ENCODE results near the gene ATP2B2.

The ATP2B2 gene

DNA sequence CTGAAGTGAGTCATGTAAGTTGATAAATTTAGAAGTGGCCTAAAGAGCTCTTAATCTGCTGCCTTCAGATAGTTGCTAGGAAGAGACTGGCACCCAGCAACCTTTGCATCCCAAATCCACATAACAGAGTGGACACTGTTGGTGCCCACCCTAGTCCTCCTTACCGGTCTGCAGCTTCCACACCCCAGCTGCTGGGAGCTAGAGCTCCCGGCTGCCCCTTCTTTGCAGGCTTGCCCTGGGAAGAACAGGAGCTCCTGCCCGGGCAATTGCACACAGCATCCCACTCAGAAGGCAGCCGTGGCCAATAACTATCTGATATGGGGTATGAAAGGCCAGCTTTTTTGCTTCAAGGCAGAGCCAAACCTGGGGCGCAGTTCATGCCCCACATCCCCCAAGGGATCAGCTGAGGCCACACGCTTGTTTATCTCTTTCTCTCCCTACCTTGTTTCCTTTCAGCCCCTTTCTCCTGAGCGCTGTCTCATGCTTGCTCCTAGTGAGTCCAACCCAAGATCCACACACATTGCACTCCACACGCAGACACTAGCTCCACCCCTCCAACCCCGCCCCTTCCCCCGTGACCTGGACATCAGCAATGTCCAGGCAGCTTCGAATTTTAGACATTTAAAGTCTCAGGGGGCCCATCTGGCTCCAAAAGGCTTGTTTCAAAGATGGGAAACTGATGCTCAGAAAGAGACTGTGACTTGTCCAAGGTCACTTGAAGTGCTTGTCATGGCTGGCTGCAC, 9.1 kb downstream of the ATP2B2 start:
- Histone ChIP-seq H3K14ac (ENCODE audit: low read length) (no peak overlapping the region), H2AK5ac (ENCODE audit: low read length) (no peak overlapping the region), H3K27me3 (ENCODE audit: insufficient read depth, low read length) (no peaks in the 10 kb centered on the region), H3K4ac (ENCODE audit: low read depth, low read length) (no peak overlapping the region), H3K23ac (ENCODE audit: low read length) (no peak overlapping the region), H3K36me3 (ENCODE audit: control insufficient read depth in 1 of 2, insufficient read depth in 2 of 2, low read length in 2 of 2) (no peaks in the 10 kb centered on the region), H4K91ac (ENCODE audit: low read depth, low read length) (no peak overlapping the region), H3K79me2 (ENCODE audit: control insufficient read depth, insufficient read depth, low read length, poor library complexity) (no peaks in the 10 kb centered on the region), H3K9ac (ENCODE audit: low read length) (no peak overlapping the region), H4K8ac (ENCODE audit: low read depth, low read length) (no peak overlapping the region), H2BK5ac (ENCODE audit: low read depth, low read length, poor library complexity) (no peak overlapping the region), H3K4me1 (ENCODE audit: control insufficient read depth in 1 of 2, insufficient read depth in 2 of 2, low read length in 2 of 2) (no peaks in the 10 kb centered on the region), H3K9me3 (ENCODE audit: insufficient read depth, low read depth, low read length) (no peaks in the 10 kb centered on the region), H4K12ac (ENCODE audit: low read depth, low read length) (no peak overlapping the region), H2AFZ (ENCODE audit: insufficient read depth, low read length, poor library complexity) (no peak overlapping the region), H3K4me2 (ENCODE audit: low read length) (no peak overlapping the region), H2BK12ac (ENCODE audit: low read length) (no peak overlapping the region), H3K18ac (ENCODE audit: low read length) (no peak overlapping the region), H3K27ac (ENCODE audit: low read depth, low read length) (no peak overlapping the region), H3K4me3 (ENCODE audit: low read depth, low read length) (no peak overlapping the region), H2BK120ac (ENCODE audit: insufficient read depth, low read length, poor library complexity) (no peak overlapping the region), H3K79me1 (ENCODE audit: low read length) (no peaks in the 10 kb centered on the region)
- no peak for DNase-seq
- no CpG with 5 or more reads among the region's 11 CpGs for WGBS (ENCODE audit: extremely low coverage, insufficient coverage, insufficient read length)

DNA sequence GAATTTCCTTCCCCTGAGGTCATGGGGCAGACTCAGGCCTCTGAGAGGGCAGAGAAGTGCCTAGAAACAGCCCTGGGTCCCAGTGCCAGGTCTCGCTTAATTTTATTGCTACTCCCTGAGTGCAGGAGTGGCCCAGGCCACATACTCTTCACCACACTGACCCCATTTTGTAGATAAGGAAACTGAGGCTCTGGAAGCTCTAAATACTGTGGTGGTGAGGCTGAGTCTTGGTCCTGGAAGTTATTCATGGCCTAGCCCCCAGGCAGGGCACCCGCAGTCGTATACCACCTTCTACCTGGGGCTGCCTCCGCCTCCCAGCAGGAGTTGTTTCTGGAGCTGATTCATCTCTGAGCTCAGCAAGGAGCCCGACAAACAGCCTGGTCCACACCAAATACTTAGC, 9.8 kb downstream of the ATP2B2 start:
- Histone ChIP-seq H3K79me2 (ENCODE audit: control insufficient read depth, insufficient read depth, low read length, poor library complexity) (no peaks in the 10 kb centered on the region), H3K79me1 (ENCODE audit: low read length) (no peaks in the 10 kb centered on the region), H2BK5ac (ENCODE audit: low read depth, low read length, poor library complexity) (no peak overlapping the region), H3K4me3 (ENCODE audit: low read depth, low read length) (no peak overlapping the region), H3K36me3 (ENCODE audit: control insufficient read depth in 1 of 2, insufficient read depth in 2 of 2, low read length in 2 of 2) (no peaks in the 10 kb centered on the region), H3K27ac (ENCODE audit: low read depth, low read length) (no peak overlapping the region), H2AFZ (ENCODE audit: insufficient read depth, low read length, poor library complexity) (no peak overlapping the region), H2AK5ac (ENCODE audit: low read length) (no peak overlapping the region), H4K91ac (ENCODE audit: low read depth, low read length) (no peak overlapping the region), H3K9me3 (ENCODE audit: insufficient read depth, low read depth, low read length) (no peaks in the 10 kb centered on the region), H2BK12ac (ENCODE audit: low read length) (no peak overlapping the region), H3K4me1 (ENCODE audit: control insufficient read depth in 1 of 2, insufficient read depth in 2 of 2, low read length in 2 of 2) (no peaks in the 10 kb centered on the region), H3K14ac (ENCODE audit: low read length) (no peak overlapping the region), H3K9ac (ENCODE audit: low read length) (no peak overlapping the region), H3K4ac (ENCODE audit: low read depth, low read length) (no peak overlapping the region), H3K4me2 (ENCODE audit: low read length) (no peak overlapping the region), H3K23ac (ENCODE audit: low read length) (no peak overlapping the region), H2BK120ac (ENCODE audit: insufficient read depth, low read length, poor library complexity) (no peak overlapping the region), H3K27me3 (ENCODE audit: insufficient read depth, low read length) (no peaks in the 10 kb centered on the region), H3K18ac (ENCODE audit: low read length) (no peak overlapping the region), H4K8ac (ENCODE audit: low read depth, low read length) (no peak overlapping the region), H4K12ac (ENCODE audit: low read depth, low read length) (no peak overlapping the region)
- no peak for DNase-seq
- WGBS (ENCODE audit: extremely low coverage, insufficient coverage, insufficient read length): no CpG with 5 or more reads among the region's 5 CpGs

DNA sequence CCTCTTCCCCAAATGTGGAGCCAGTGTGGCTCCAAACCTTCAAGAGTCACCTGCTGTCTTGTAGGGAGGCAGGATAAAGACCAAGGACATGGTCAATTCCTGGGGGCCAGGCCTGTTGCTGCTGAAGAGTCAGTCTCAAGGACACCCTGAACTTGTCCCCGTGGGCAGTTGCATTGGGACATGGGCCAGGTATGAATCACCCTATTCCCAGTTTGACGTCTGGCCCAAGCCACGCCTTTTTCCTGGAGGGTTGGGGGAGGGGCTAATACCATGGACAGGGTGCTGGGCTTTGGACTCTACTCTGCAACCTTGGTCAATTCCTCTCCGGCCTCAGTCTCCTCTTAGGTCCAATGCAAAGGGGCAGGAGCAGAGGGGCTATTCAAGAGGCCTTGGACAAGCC, 10.4 kb downstream of the ATP2B2 start:
- Histone ChIP-seq H3K4ac (ENCODE audit: low read depth, low read length) (no peak overlapping the region), H3K9ac (ENCODE audit: low read length) (no peak overlapping the region), H3K4me1 (ENCODE audit: control insufficient read depth in 1 of 2, insufficient read depth in 2 of 2, low read length in 2 of 2) (no peaks in the 10 kb centered on the region), H3K4me3 (ENCODE audit: low read depth, low read length) (no peak overlapping the region), H3K27ac (ENCODE audit: low read depth, low read length) (no peak overlapping the region), H3K9me3 (ENCODE audit: insufficient read depth, low read depth, low read length) (no peaks in the 10 kb centered on the region), H2AFZ (ENCODE audit: insufficient read depth, low read length, poor library complexity) (no peak overlapping the region), H3K36me3 (ENCODE audit: control insufficient read depth in 1 of 2, insufficient read depth in 2 of 2, low read length in 2 of 2) (no peaks in the 10 kb centered on the region), H2BK5ac (ENCODE audit: low read depth, low read length, poor library complexity) (no peak overlapping the region), H3K23ac (ENCODE audit: low read length) (no peak overlapping the region), H3K18ac (ENCODE audit: low read length) (no peak overlapping the region), H3K27me3 (ENCODE audit: insufficient read depth, low read length) (no peaks in the 10 kb centered on the region), H3K4me2 (ENCODE audit: low read length) (no peak overlapping the region), H2BK12ac (ENCODE audit: low read length) (no peak overlapping the region), H3K79me1 (ENCODE audit: low read length) (no peaks in the 10 kb centered on the region), H4K12ac (ENCODE audit: low read depth, low read length) (no peak overlapping the region), H2AK5ac (ENCODE audit: low read length) (no peak overlapping the region), H4K91ac (ENCODE audit: low read depth, low read length) (no peak overlapping the region), H3K14ac (ENCODE audit: low read length) (no peak overlapping the region), H4K8ac (ENCODE audit: low read depth, low read length) (no peak overlapping the region), H3K79me2 (ENCODE audit: control insufficient read depth, insufficient read depth, low read length, poor library complexity) (no peaks in the 10 kb centered on the region), H2BK120ac (ENCODE audit: insufficient read depth, low read length, poor library complexity) (no peak overlapping the region)
- no peak for DNase-seq
- WGBS (ENCODE audit: extremely low coverage, insufficient coverage, insufficient read length): no CpG with 5 or more reads among the region's 4 CpGs

DNA sequence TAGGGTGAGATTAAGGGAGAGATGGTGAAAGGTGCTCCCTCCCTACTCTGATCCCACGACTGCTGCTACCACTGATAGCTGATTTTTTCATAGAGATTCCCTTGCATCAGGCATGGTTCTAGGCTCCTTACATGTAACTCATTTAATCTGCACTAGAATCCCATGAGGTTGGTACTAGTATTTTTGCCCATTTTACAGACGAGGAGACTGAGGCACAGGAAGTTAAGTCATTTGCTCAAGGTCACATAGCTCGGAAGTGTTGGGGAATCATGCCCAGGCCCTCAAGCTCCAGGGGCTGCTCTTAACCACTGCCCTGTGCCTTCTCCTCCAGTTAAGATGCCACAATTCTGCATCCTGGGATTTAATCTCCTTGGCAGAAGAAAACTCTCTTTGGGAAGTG, 11.2 kb downstream of the ATP2B2 start:
- Histone ChIP-seq H3K9me3 (ENCODE audit: insufficient read depth, low read depth, low read length) (peaks cover 2% of the 10 kb centered on the region), H3K27me3 (ENCODE audit: insufficient read depth, low read length) (no peaks in the 10 kb centered on the region), H3K18ac (ENCODE audit: low read length) (no peak overlapping the region), H2BK12ac (ENCODE audit: low read length) (no peak overlapping the region), H2BK5ac (ENCODE audit: low read depth, low read length, poor library complexity) (no peak overlapping the region), H3K27ac (ENCODE audit: low read depth, low read length) (no peak overlapping the region), H3K9ac (ENCODE audit: low read length) (no peak overlapping the region), H2AK5ac (ENCODE audit: low read length) (no peak overlapping the region), H3K23ac (ENCODE audit: low read length) (no peak overlapping the region), H4K91ac (ENCODE audit: low read depth, low read length) (no peak overlapping the region), H3K4me3 (ENCODE audit: low read depth, low read length) (no peak overlapping the region), H2AFZ (ENCODE audit: insufficient read depth, low read length, poor library complexity) (no peak overlapping the region), H4K8ac (ENCODE audit: low read depth, low read length) (no peak overlapping the region), H4K12ac (ENCODE audit: low read depth, low read length) (no peak overlapping the region), H3K14ac (ENCODE audit: low read length) (no peak overlapping the region), H3K36me3 (ENCODE audit: control insufficient read depth in 1 of 2, insufficient read depth in 2 of 2, low read length in 2 of 2) (no peaks in the 10 kb centered on the region), H2BK120ac (ENCODE audit: insufficient read depth, low read length, poor library complexity) (no peak overlapping the region), H3K79me1 (ENCODE audit: low read length) (no peaks in the 10 kb centered on the region), H3K79me2 (ENCODE audit: control insufficient read depth, insufficient read depth, low read length, poor library complexity) (no peaks in the 10 kb centered on the region), H3K4ac (ENCODE audit: low read depth, low read length) (no peak overlapping the region), H3K4me1 (ENCODE audit: control insufficient read depth in 1 of 2, insufficient read depth in 2 of 2, low read length in 2 of 2) (no peaks in the 10 kb centered on the region), H3K4me2 (ENCODE audit: low read length) (no peak overlapping the region)
- no peak for DNase-seq
- WGBS (ENCODE audit: extremely low coverage, insufficient coverage, insufficient read length): no CpG with 5 or more reads among the region's 3 CpGs
